Activated CD8-positive, alpha-beta memory T cell treated with anti-CD3 and anti-CD28 coated beads, Interleukin-2, amount 50 U/mL, for 4 hours (primary cell): Measurements from ENCODE around the gene CCNI2.

Source experiments
- DNase-seq: peaks from one replicate; pipeline ENCODE4 v3.0.0-alpha.2; 2020

The CCNI2 gene

DNA sequence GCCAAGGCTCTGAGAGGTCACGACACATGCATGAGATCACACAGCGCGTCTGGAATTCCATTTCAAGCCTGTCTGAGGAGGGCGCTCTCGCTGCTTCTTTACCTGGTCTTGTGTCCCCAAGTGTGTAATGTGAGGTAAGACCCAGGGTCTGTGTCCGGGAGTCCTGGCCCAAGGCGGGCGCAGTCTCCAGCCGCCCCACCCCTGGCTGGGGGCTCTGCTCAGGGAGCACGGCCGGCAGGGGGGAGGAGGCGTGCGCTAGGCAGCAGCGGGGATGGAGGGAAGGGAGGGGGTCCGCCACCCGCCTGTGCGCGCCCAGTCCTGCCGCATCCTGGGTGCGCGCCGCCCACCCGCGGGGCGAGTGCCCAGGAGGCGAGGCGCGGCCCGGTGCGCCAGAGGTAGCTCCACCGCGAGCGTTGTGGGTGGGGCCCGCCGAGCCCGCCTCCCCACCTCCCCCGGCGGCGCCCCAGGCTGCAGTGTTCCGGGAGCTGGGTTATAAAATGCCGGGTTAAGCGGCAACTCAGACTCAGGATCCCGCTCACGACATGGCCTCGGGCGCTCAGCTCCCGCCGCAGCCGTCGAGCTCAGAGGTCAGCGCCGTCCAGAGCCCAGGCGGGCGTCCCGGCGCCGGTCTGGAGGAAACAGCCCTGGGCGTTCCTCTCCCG is at the start of gene CCNI2:
Gene CCNI2 (plus strand): TSS at position 473 of the 662 bp plus-strand sequence. CDS start 70 bp downstream, at position 543.
- peak; percentile 75 for DNase-seq

DNA sequence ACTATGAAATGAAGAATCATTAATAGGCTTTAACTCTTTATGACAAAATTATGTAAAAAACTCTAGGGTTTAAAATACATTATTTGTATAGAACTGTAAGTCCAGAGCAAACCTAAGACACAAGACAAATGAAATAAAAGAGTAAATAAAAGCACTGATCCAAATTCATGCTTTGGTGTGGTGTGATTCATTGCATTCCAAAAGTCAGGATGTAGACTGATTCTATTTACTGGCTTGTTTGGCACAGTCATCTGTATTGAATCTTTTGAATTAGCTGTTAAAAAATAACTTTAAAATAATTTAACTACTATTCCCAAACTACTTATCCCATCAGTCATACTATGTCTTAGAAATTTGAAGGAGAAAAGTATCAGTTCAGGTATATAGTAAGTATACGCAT is 42.4 kb upstream of the CCNI2 start:
- DNase-seq, result no peak

GRCh38 chr5:132708645-132709044 is 38.6 kb upstream of the CCNI2 start:
- DNase-seq, result no peak

DNA sequence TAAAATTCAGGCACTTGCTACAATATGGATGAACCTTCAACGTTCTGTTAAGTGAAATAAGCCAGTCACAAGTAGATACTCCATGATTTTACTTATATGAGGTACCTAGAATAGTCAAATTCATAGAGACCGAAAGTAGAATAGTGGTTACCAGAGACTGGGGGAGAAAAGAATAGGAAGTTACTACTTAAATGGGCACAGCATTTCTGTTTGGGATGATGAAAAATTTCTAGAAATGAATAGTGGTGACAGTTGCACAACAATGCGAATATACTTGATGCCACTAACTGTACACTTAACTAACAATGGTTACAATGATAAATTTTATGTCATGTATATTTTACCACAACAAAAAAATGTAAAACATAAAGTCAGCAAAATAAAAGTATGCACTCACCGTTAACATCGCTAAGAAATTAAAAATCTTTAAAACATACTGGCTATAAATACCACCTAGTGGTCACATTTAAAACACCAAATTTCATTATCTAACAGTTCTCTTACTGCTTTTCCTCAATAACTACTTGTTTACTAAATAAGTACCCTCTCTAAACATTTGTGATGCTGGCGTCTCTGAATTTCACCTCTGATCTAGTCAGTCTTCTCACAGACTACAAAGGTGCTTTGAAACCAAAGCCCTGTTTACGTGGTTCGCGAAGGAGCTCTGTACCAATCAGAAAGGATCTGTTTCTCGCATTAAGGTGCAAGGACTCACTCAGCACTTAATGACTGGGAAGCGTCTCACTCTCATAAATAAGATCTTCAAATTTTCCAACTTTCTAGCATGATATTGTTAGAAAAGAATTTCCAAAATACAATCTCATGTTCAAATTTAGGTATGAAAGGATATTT is 32.5 kb upstream of the CCNI2 start:
- DNase-seq, result no peak

GRCh38 chr5:132718544-132719312 is 28.5 kb upstream of the CCNI2 start:
- DNase-seq, result no peak

- no peak for DNase-seq
Observed at GRCh38 chr5:132725745-132726144, 21.5 kb upstream of the CCNI2 start.

- DNase-seq, result no peak
Observed at GRCh38 chr5:132729896-132730295, 17.3 kb upstream of the CCNI2 start.

DNA sequence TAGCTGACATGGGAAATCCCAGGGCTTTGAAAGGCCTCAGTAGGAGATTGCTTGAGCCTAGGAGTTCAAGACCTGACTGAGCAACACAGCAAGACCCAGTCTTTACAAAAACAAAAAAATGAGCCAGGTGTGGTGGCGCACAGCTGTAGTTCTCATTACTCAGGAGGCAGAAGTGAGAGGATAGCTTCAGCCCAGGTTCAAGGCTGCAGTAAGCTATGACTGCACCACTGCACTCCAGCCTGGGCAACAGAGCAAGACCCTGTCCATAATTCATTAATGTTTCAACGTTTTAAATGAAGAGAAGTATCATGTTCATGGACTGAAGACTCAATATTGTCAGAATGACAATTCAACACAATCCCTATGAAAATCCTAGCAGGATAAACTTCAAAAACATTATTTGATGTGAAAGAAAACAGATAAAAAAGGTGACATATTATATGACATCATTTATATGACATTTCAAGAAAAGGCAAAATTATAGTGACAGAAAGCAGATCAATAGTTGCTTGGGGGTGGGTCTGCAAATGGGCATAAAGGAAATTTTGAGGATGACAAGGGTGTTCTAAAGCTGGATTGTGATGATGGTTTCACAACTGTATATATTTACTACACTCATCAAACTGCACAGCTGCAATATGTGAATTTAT is 13.6 kb upstream of the CCNI2 start:
- DNase-seq, result no peak

- no peak for DNase-seq
Observed at GRCh38 chr5:132734687-132735086, 12.5 kb upstream of the CCNI2 start.

DNA sequence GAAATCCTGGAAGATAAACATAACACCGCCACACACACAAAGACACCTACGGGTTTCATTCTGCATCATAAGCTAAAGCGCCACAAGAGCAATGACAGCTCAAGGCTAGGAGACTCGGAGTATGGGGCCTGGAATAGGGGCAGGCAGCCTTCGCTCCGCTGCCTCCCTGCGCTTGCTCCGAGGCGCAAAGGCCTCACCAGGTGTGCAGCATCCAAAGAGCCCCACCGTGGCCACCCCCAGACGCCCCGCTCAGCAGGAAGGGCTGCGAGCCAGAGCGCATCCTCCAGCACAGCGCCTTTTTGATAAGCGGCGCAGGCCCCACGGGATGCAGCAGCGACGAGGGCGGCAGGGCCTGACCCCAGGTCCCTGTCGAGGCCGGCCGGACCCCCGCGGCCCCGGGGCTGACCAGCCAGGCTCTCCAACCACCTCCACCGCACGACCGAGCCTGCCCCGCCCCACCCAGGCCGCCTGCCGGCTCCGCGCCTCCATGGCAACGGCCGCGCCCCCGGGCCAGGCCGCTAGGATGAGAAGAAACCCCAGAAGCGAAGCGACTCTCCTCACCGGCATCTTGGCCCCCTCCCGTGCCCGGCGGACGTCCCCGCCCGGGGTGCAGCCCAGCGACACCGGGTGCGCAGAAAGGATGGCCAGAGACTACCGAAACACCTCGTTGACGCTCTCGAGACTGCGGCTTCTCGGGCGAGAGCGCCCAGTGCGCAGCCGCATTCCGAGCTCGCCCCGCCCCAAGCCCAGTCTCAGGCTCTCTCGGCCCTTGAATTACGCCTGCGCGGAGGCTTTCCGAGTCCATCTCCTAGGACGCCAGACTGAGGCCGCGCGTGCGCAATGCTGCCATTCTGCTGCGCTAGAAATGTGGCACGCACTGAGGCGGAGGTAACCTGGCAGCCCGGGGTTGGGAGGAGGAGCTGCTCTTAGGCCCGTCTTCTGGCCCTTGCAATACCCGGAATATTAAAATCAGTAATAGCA is 10.1 kb upstream of the CCNI2 start, which contains the start of gene KIF3A:
Gene KIF3A (minus strand): TSS at position 694 of the 981 bp plus-strand sequence. CDS start 127 bp downstream, at position 567.
- peak; percentile 99 for DNase-seq

DNA sequence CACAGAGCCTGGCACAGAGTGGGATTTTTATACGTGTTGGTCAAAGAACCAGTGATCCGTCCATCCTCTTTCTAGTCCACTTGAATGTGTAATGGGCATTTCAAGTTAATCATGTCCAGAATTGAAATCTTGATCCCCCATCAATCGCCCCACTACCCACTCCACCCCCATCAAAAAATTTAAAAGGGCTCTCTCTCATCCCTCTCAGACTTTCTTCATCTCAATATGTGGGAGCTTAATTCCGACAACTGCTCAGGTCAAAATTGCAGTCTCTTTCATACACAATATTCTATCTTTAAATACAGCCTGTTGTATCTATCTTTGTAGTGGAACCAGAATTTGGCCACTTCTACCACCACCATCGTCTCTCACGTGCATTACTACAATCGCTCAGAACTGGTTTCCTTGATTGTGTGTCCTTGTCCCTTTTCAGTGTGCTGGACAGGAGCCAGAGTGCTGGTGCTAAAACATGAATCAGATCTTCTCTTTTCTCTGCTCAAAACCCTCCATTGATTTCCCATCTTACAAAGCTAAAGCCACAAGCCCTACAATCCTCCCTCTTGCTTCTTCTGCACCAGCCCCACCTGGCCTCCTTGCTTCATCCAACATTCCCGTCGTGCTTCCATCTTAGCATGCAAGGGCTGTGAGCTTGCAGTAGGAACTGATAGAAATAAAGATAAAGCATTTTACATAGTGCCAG is 9.1 kb upstream of the CCNI2 start:
- DNase-seq, result no peak

- DNase-seq, result no peak
Observed at GRCh38 chr5:132739232-132739631, 8.0 kb upstream of the CCNI2 start.

DNA sequence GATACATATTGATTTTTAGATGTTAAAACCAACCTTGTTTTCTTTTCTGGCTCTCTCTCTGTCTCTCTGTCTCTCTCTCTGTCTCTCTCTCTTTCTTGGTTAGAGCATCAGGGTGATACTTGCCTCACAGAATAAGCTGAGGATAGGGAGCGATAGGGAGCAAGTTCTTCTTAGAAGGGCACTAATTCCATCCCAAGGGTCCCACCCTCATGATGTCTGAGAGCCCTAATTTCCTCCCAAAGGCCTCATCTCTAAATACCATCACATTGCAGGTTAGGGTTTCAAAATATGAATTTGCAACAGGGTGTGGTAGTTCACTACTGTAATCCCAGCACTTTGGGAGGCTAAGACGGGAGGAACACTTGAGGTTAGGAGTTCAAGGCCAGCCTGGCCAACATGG is 5.1 kb upstream of the CCNI2 start:
- no peak for DNase-seq

DNA sequence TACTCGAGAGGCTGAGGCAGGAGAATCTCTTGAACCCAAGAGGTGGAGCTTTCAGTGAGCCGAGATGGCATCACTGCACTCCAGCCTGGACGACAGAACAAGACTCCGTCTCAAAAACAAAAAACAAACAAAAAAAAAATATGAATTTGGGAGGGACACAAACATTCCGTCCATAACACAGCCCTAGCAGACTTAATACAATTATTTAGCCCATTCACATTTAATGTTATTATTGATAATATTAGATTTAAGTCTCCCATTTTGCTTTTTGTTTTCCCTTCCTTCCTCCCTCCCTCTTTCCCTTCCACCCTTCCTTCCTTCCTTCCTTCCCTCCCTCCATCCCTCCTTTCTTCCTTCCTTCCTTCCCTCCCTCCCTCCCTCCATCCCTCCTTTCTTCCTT is 4.6 kb upstream of the CCNI2 start:
- DNase-seq, result no peak

DNA sequence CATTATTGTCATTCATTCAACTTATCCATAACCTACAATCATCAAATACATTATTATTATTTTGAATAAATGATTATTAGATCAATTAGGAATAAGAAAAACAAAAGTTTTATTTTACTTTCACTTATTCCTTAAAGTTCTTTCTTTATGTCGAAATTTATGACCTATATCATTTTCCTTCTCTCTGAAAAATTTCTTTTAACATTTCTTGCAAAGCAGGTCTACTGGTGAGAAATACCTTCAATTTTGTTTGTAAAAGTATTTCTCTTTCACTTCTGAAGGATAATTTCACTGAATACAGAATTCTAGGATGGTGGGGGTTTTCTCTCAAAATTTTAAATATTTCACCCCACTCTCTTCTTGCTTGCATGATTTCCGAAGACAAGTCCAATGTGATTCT is 2.6 kb upstream of the CCNI2 start:
- no peak for DNase-seq

- DNase-seq, result no peak
Observed at GRCh38 chr5:132746592-132746953, 653 bp upstream of the CCNI2 start.

DNA sequence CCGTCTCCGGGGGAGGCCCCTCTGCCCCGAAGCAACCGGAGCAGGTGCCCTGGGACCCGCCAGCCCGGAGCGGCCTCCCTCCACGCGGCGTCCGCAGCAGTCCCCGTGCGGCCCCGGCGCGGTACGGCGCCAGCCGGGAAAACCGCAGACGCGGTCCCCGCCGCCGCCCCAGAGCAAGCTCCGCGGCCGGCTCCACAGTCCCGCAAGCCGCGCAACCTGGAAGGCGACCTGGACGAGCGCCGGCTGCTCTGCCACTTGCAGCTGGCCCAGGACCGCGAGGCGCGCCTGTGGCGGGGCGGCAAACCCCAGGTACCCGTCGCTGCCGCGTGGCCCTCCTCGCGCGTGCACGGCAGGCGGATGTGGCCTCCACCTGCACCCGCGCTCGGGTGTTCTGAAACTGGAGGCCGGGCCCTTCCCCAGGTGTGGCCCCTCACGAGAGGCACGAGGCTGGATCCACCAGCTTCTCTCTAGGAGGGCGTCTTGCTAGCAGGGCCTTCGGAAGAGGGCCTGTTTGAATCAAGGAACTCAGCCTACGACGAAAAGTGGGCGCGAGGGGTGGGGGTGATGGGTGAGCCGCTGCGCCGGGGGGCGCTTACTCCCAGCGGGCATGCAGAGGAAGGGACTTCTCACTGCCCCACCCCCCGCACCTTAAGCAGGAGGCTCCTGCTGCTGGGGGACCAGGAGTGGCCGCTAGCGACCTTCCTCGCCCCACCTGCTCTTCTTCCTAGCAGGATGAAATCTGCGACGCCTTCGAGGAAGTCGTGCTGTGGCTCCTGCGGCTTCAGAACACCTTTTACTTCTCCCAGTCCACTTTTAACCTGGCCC is 602 bp downstream of the CCNI2 start:
- peak; percentile 60 for DNase-seq

- DNase-seq, result no peak
Observed at GRCh38 chr5:132748522-132749000, 1.3 kb downstream of the CCNI2 start.

DNA sequence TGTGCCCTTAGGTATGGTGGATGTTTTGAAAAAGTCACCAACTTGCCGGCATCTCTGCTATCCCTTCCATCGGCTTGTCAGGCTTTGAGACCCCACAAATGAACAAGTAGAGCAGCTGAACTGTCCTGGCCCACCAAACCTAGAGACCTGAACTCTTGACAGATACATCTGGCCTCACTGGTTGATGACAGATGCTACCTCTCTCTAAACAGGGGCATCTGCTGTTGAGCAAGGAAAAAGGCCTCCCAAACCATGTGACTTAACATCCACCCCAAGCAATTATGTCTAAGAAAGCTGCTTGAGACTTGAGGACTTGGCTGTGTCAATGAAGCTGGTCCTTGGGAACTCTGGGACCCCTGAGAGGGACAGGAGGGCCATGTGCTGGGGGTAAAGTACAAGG is 2.3 kb downstream of the CCNI2 start:
- no peak for DNase-seq
